K562 (cell line): ENCODE results near the gene TSPAN11. TPM values are rescaled to one million over a fixed set of nuclear protein-coding genes. Genes with fewer than 3 reads are reported as not detected.

Experiments
- ATAC-seq: fragments of 200-7000 bp; cut with Tn5 transposase; 3 replicates; pipeline ENCODE4 v1.9.1; 2020; ENCODE audit warnings: moderate library complexity
- BruUV-seq: library from RNA; stranded (reverse); fragments of 400-500 nt; replicated peaks from 2 replicates; lab custom pipeline; 2021; lab: Mats Ljungman, UMichigan
- CTCF ChIA-PET: fragments of 300-600 bp; formaldehyde crosslinking; extraction: SDS; loops from one replicate; lab custom pipeline; 2021; ENCODE audit warnings: low intra/inter-chr PET ratio; lab: Yijun Ruan, JAX
- POLR2A ChIA-PET: fragments of 300-600, 350-650 bp; sonication (Branson Sonifier 250); formaldehyde crosslinking; extraction: SDS; loops from one replicate; lab custom pipeline; 2021; ENCODE audit warnings: antibody characterized with exemption, inconsistent platforms; lab: Yijun Ruan, JAX
- DNase-seq, 4 experiments: peaks; one replicate each; pipeline versions ENCODE4 v3.0.0 to v3.0.0-alpha.2; 2011 to 2018; ENCODE audit warnings: low spot score in 3 of 4, mixed read lengths in 3 of 4; ENCODE audit errors: extremely low read depth in 1 of 4
- FAIRE-seq: peaks from 2 replicates; lab custom pipeline; 2011; peaks lifted over from hg19 to GRCh38; lab: Jason Lieb, UNC
- H2AFZ ChIP-seq: 2 replicates; pipeline ENCODE4 v1.6.0; 2011; ENCODE audit warnings: low read depth, low read length, control low read depth, inconsistent platforms
- H3K27ac ChIP-seq: fragments of 200-600 bp; 3 replicates; pipeline ENCODE4 v1.8.0; 2011; ENCODE audit warnings: low read depth, mild to moderate bottlenecking, control low read depth, inconsistent platforms, low read length, moderate library complexity, mixed read lengths; ENCODE audit errors: extremely low read depth
- H3K27me3 ChIP-seq, 2 experiments: fragments of 300-600 bp in 1 of 2; 2 replicates in 1 of 2; 3 replicates in 1 of 2; pipeline versions ENCODE4 v1.6.0 to v1.8.0; 2011; ENCODE audit warnings: inconsistent platforms in 2 of 2, low read length in 2 of 2, mild to moderate bottlenecking in 1 of 2, mixed read lengths in 1 of 2, moderate library complexity in 1 of 2; ENCODE audit not compliant: control insufficient read depth in 2 of 2, insufficient read depth in 2 of 2
- H3K36me3 ChIP-seq: fragments of 300-600 bp; 3 replicates; pipeline ENCODE4 v1.8.0; 2011; ENCODE audit warnings: mild to moderate bottlenecking, low read length, inconsistent platforms; ENCODE audit not compliant: control insufficient read depth, insufficient read depth
- H3K4me1 ChIP-seq, 2 experiments: fragments of 200-600 bp in 1 of 2; replicated peaks in 1 of 2; 2 replicates in 1 of 2; 3 replicates in 1 of 2; pipeline versions ENCODE4 v1.5.1 to v1.8.0; 2011; ENCODE audit warnings: inconsistent platforms in 2 of 2, low read length in 2 of 2, mild to moderate bottlenecking in 1 of 2, mixed read lengths in 1 of 2, moderate library complexity in 1 of 2; ENCODE audit not compliant: control insufficient read depth in 2 of 2, insufficient read depth in 2 of 2
- H3K4me2 ChIP-seq: 2 replicates; pipeline ENCODE4 v1.6.1; 2011; ENCODE audit warnings: low read length, control low read depth, inconsistent platforms, mixed read lengths; ENCODE audit not compliant: insufficient read depth
- H3K4me3 ChIP-seq: fragments of 200-600 bp; sonication (generic), shearing (Covaris generic); 2 replicates; pipeline ENCODE4 v1.5.1; 2016; ENCODE audit warnings: control low read depth, inconsistent platforms
- H3K79me2 ChIP-seq: fragments of 200-600 bp; 3 replicates; pipeline ENCODE4 v1.8.0; 2011; ENCODE audit warnings: low read length, inconsistent platforms; ENCODE audit not compliant: control insufficient read depth, insufficient read depth
- H3K9ac ChIP-seq, 2 experiments: 2 replicates each; pipeline versions ENCODE4 v1.6.0 to v1.6.1; 2011; ENCODE audit warnings: low read depth in 2 of 2, low read length in 2 of 2, control low read depth in 1 of 2, inconsistent platforms in 1 of 2, mild to moderate bottlenecking in 1 of 2, mixed read lengths in 1 of 2; ENCODE audit not compliant: insufficient read depth in 1 of 2
- H3K9me1 ChIP-seq: one replicate; pipeline ENCODE4 v1.6.0; 2011; ENCODE audit warnings: inconsistent platforms, mild to moderate bottlenecking, low read length, moderate library complexity; ENCODE audit not compliant: control insufficient read depth, insufficient read depth
- H3K9me3 ChIP-seq: replicated peaks from 2 replicates; pipeline ENCODE4 v1.5.1; 2011; ENCODE audit warnings: low read depth, low read length, inconsistent platforms; ENCODE audit not compliant: control insufficient read depth, insufficient read depth
- H4K20me1 ChIP-seq: replicated peaks from 2 replicates; pipeline ENCODE4 v1.6.1; 2011; ENCODE audit warnings: low read length, inconsistent platforms, mixed read lengths; ENCODE audit not compliant: control insufficient read depth, insufficient read depth
- ASH1L ChIP-seq: fragments of 450-650 bp; IDR thresholded peaks from 2 replicates; pipeline ENCODE4 v1.6.1; 2018; ENCODE audit warnings: borderline replicate concordance, mild to moderate bottlenecking, low read depth; ENCODE audit not compliant: partially characterized antibody
- BRD4 ChIP-seq: fragments of 200-600 bp; sonication (generic); IDR thresholded peaks from 2 replicates; pipeline ENCODE4 v1.6.1; 2017; ENCODE audit warnings: inconsistent platforms
- E2F1 ChIP-seq: sonication (generic); formaldehyde crosslinking; IDR thresholded peaks from 2 replicates; pipeline ENCODE4 v1.8.1; 2023; ENCODE audit warnings: mild to moderate bottlenecking, missing genetic modification reagents, moderate library complexity
- ELF2 ChIP-seq: fragments of 250-450 bp; sonication (Bioruptor Pico); IDR thresholded peaks from 2 replicates; pipeline ENCODE4 v1.5.0; 2021; ENCODE audit warnings: mild to moderate bottlenecking
- FOXJ2 ChIP-seq: fragments of 200-800 bp; sonication (Bioruptor generic); IDR thresholded peaks from 2 replicates; pipeline ENCODE4 v1.6.1; 2016; ENCODE audit warnings: missing genetic modification characterization, missing compliant biosample characterization
- GATAD2A ChIP-seq: fragments of 450-650 bp; IDR thresholded peaks from 2 replicates; pipeline ENCODE4 v1.6.1; 2017
- GTF2F1 ChIP-seq: IDR thresholded peaks from 2 replicates; pipeline ENCODE4 v1.6.1; 2011; ENCODE audit warnings: low read depth, low read length, improper control_type of control experiment
- MXD1 ChIP-seq: fragments of 250-450 bp; sonication (Bioruptor Pico); IDR thresholded peaks from 2 replicates; pipeline ENCODE4 v1.8.0; 2021; ENCODE audit warnings: borderline replicate concordance, mild to moderate bottlenecking, moderate library complexity; ENCODE audit not compliant: poor library complexity, severe bottlenecking
- MYBL2 ChIP-seq, 2 experiments: fragments of 450-650 bp in 1 of 2; sonication (generic) in 1 of 2; formaldehyde crosslinking in 1 of 2; IDR thresholded peaks; 2 replicates each; pipeline versions ENCODE4 v1.6.1 to v1.8.1; 2017 to 2022; ENCODE audit warnings: borderline replicate concordance in 1 of 2, inconsistent platforms in 1 of 2, low read depth in 1 of 2, mild to moderate bottlenecking in 1 of 2, missing genetic modification reagents in 1 of 2, moderate library complexity in 1 of 2
- NCOA1 ChIP-seq: fragments of 450-650 bp; IDR thresholded peaks from 2 replicates; pipeline ENCODE4 v1.6.1; 2016; ENCODE audit warnings: low read depth
- NCOA4 ChIP-seq: fragments of 450-650 bp; IDR thresholded peaks from 2 replicates; pipeline ENCODE4 v1.6.1; 2018; ENCODE audit warnings: mild to moderate bottlenecking; ENCODE audit not compliant: partially characterized antibody
- NFIX ChIP-seq: fragments of 250-450 bp; sonication (Bioruptor Pico); IDR thresholded peaks from 2 replicates; pipeline ENCODE4 v1.4.0; 2020; ENCODE audit warnings: low read depth, mild to moderate bottlenecking, moderate library complexity
- PHB ChIP-seq: fragments of 250-450 bp; sonication (Bioruptor Pico); IDR thresholded peaks from 2 replicates; pipeline ENCODE4 v1.5.0; 2021
- PPARD ChIP-seq: fragments of 250-450 bp; sonication (Bioruptor Pico); IDR thresholded peaks from 2 replicates; pipeline ENCODE4 v1.8.0; 2022; ENCODE audit warnings: inconsistent platforms, mild to moderate bottlenecking, moderate library complexity
- TAF7 ChIP-seq: fragments of 450-650 bp; IDR thresholded peaks from 2 replicates; pipeline ENCODE4 v1.6.1; 2016; ENCODE audit warnings: missing genetic modification characterization, missing compliant biosample characterization
- TEAD2 ChIP-seq: fragments of 450-650 bp; IDR thresholded peaks from 2 replicates; pipeline ENCODE4 v1.6.1; 2016; ENCODE audit warnings: missing genetic modification characterization, control low read depth, missing compliant biosample characterization
- TRIM28 ChIP-seq: fragments of 450-650 bp; IDR thresholded peaks from 2 replicates; pipeline ENCODE4 v1.6.1; 2017
- ZNF165 ChIP-seq: fragments of 250-450 bp; sonication (Bioruptor Pico); IDR thresholded peaks from 2 replicates; pipeline ENCODE4 v1.4.0; 2020; ENCODE audit warnings: borderline replicate concordance
- WGBS: fragments of 100-300 bp; shearing (Covaris generic); methylation state at CpG from one replicate; pipeline ENCODE4 v1.1.6; 2016; ENCODE audit warnings: low coverage, mixed read lengths; ENCODE audit not compliant: insufficient coverage; ENCODE audit errors: missing lambda C conversion rate; 5-methylcytosine and 5-hydroxymethylcytosine counted together
- in situ Hi-C: fragments of 300-500 bp; cut with MboI; formaldehyde crosslinking; loops from 4 replicates; pipeline ENCODE4 v1.15.0; 2018; ENCODE audit warnings: inconsistent platforms, mixed read lengths
- intact Hi-C: fragments of 100-400 bp; cut with micrococcal nuclease; formaldehyde crosslinking; loops from 2 replicates; pipeline ENCODE4 v1.14.2; 2022
- polyA plus RNA-seq, 8 experiments: library from polyadenylated mRNA; depleted of rRNA in 4 of 8; stranded (reverse) in 5 of 8; unstranded in 3 of 8; fragments of >200 nt; fragmentation: Nextera tagmentation in 2 of 8; fragmentation: Illumina TruSeq in 1 of 8; extraction: Ambion mirVana in 2 of 8; extraction: Trizol in 1 of 8; gene quantifications; 2 replicates each; pipeline versions ENCODE4 v1.2.1 to v1.2.3, GENCODE V29; 2011 to 2014; ENCODE audit warnings: inconsistent platforms in 1 of 8, missing spikeins in 1 of 8
- total RNA-seq, 7 experiments: library from RNA; depleted of rRNA in 6 of 7; stranded (reverse); fragments of >200 nt in 6 of 7; fragmentation: Illumina TruSeq in 2 of 7; extraction: Trizol in 2 of 7; gene quantifications; 2 replicates each; pipeline versions ENCODE4 v1.2.1 to v1.2.3, GENCODE V29; 2011 to 2021; ENCODE audit warnings: low replicate concordance in 1 of 7
- TF ChIP-seq, protein P1 (sequence below): fragments of 450-650 bp; IDR thresholded peaks from 2 replicates; pipeline ENCODE4 v1.6.1; 2018; ENCODE audit warnings: mild to moderate bottlenecking, low read depth; ENCODE audit not compliant: partially characterized antibody

The TSPAN11 gene
- total and polyA plus RNA-seq, 9 of the 15 experiments (the other 6 are each of a cell fraction or from before 2014, with no cell fraction given): not detected

- Histone ChIP-seq H3K4me1 (no peaks in the 10 kb centered on the region), H3K4me3 (no peak overlapping the region), H3K27me3 (peaks cover 4 to 80% of the 10 kb centered on the region in 2 experiments; a peak in 4 of 5 replicates), H2AFZ (no peak overlapping the region), H3K79me2 (no peaks in the 10 kb centered on the region), H4K20me1 (0 out of 2 replicates have a peak, but pooled peaks cover 7% of the 10 kb centered on the region), H3K4me2 (no peak overlapping the region), H3K36me3 (no peaks in the 10 kb centered on the region), H3K9me3 (no peaks in the 10 kb centered on the region), H3K9ac (no peak overlapping the region), H3K27ac (no peak overlapping the region), H3K9me1 (no peaks in the 10 kb centered on the region)
- ChIA-PET CTCF (no interaction called here), POLR2A (no interaction called here)
- 0% methylated on average over 4 of the region's 4 CpGs for WGBS
- intact Hi-C loops: no loop called here
- DNase-seq: no peak
- in situ Hi-C loops: no loop called here
- TF ChIP-seq TRIM28 (no peak), TEAD2 (tag) (no peak), PHB (CRISPR knock-in tag) (no peak), GTF2F1 (no peak), MYBL2 (IDR thresholded peaks at IDR 0.05; ENCODE audit: low read depth) (no peak), MYBL2 (CRISPR knock-in tag; IDR thresholded peaks at IDR 0.05; ENCODE audit: borderline replicate concordance) (no peak), ZNF165 (CRISPR knock-in tag) (no peak), NCOA4 (no peak), NCOA1 (no peak), PPARD (CRISPR knock-in tag) (no peak), E2F1 (CRISPR knock-in tag) (no peak), NFIX (CRISPR knock-in tag) (no peak), BRD4 (no peak), GATAD2A (no peak), ELF2 (CRISPR knock-in tag) (no peak), MXD1 (CRISPR knock-in tag) (no peak), TAF7 (tag) (no peak), FOXJ2 (tag) (no peak), ASH1L (no peak)
- TF ChIP-seq, protein P1, sequence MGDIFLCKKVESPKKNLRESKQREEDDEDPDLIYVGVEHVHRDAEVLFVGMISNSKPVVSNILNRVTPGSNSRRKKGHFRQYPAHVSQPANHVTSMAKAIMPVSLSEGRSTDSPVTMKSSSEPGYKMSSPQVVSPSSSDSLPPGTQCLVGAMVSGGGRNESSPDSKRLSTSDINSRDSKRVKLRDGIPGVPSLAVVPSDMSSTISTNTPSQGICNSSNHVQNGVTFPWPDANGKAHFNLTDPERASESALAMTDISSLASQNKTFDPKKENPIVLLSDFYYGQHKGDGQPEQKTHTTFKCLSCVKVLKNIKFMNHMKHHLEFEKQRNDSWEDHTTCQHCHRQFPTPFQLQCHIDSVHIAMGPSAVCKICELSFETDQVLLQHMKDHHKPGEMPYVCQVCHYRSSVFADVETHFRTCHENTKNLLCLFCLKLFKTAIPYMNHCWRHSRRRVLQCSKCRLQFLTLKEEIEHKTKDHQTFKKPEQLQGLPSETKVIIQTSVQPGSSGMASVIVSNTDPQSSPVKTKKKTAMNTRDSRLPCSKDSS: no peak
- no peak for FAIRE-seq
- ATAC-seq: no peak
- no TSS peak for BruUV-seq
Measured at GRCh38 chr12:30992381-30992780, 65.8 kb downstream of the TSPAN11 start.
